Middle frontal gyrus (tissue), 1 donor: ENCODE measurements around the gene THY1.
A peak's percentile ranks its signal among the peaks of the same experiment; 100 is the strongest.
"Not testable (repeated sequence)": the region's sequence is repeated elsewhere in the genome, so short reads cannot be mapped to it uniquely, and the experiment has no call there.

ENCODE experiments used
- DNase-seq: peaks from one replicate; pipeline ENCODE4 v3.0.0-alpha.2; 2015; ENCODE audit warnings: low spot score; ENCODE audit errors: extremely low spot score

The THY1 gene

DNA sequence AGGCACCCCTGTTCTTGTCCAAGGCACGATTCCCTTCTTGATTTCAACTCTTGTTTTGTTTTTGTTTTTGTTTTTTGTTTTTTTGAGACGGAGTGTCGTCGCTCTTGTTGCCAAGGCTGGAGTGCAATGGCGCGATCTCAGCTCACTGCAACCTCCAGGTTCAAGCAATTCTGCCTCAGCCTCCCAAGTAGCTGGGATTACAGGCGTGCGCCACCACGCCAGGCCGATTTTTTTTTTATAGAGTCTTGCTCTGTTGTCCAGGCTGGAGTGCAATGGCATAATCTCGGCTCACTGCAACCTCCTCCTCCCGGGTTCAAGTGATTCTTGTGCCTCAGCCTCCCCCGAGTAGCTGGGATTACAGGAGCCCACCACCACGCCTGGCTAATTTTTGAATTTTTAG is 40.5 kb downstream of the THY1 start:
- DNase-seq = not testable (repeated sequence)

DNA sequence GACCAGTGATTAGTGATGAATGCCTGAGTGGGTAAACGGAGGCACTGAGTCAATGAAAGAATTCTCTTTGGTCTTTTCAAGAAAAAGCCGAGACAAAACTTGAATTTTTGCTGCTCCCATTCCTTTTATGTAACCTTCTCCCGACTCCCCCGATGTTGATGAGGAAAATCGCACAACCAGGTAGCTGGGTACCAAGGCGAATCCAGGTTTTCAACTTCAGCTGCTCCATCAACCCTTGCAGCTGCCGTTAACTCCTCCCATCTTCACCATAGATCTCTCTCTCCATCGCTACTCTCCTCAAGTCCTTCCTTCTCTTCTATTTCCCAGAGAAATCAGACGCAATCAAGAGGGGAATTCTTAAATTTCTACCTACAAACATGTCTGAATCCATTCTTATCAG is 40.9 kb downstream of the THY1 start:
- no peak for DNase-seq

DNA sequence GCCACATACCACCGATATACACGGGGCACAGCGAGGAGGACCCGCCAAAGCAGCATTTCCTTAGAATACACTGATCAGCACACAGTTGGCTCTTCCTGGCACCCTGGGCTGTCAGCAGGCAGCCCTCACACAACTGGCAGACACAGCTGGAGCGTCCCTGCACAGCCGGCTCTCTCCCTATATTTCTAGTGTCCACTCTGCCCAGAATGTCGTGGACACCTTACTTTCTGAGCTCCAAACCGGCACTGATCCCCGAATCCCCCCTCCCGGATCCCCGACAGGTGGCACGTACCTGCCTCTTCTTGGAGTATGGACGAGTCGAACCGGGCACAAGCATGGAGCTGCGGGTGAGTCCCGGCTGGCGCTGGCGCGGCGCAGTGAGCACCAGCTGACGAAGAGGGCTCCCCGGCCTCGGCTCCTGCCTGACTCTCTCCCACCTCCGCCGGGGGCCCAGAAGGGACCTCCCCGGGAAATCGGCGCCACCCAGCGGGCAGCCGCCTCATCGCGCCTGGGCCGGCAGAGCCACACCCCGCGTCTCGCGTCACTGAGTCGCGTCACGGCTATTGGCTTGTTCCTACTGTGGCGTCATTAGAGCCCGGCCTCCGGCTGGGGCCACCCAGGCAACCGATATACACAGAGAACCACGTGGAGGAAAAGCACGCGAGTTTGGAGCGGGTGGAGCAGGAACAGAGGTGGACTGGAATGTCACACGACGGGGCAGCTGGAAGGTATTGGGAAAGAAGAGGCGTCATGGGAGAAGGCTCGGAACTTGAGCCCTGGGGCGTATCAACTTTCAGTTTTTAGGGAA is 41.6 kb downstream of the THY1 start, which contains the start of gene USP2:
TSS of gene USP2 (minus strand) at position 510 of the 808 bp plus-strand sequence. CDS start 8,210 bp downstream, outside the sequence.
- DNase-seq = peak; percentile 98

DNA sequence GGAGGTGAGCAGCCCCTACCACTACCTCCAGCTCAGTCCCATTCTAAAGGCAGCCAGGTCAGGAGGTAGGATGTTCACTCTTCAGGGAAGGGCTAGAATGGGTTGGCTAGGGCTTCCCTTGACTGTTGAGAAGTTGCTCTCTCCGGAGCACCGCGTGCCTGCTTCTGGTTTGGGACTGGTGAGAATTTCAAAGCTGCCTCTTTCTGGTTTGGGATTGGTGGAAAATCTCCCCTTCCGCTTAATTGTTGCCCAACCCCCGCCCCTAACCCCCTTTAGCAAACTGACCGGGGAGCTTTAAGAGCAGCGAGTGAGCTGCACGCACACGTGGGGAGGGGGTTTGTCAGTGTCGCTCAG is 42.2 kb downstream of the THY1 start:
- no peak for DNase-seq

DNA sequence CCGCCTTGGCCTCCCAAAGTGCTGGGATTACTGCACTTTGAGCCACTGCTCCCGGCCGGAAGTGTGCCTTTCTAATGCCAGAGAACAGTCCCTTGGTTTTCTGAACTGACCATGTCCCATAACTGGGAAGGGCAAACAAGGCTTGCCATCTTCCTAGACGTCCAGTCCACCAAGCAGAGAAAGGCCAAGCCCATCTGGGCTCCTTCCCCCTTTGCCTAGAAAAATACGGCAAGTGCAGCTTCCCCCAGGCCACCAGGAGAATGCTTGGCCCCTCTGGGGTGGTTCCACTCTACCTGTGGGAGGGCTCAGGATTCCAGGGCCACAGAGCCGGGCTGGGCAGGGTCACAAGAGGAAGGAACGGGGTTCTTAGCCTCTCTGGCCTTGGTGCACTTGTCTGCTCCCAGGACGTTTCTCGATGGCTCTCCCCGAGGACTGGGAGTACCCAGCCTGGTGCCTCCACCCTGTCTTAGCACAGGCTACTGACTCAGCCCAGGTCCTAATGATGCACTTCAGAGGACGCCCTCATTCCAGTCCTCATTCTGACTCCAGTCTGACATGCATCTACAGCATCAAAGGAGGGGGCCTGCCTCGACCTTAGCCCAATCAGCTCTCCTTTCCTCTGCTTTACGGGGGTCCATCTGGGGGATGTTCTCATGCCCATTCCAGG is 42.7 kb downstream of the THY1 start:
- no peak for DNase-seq

DNA sequence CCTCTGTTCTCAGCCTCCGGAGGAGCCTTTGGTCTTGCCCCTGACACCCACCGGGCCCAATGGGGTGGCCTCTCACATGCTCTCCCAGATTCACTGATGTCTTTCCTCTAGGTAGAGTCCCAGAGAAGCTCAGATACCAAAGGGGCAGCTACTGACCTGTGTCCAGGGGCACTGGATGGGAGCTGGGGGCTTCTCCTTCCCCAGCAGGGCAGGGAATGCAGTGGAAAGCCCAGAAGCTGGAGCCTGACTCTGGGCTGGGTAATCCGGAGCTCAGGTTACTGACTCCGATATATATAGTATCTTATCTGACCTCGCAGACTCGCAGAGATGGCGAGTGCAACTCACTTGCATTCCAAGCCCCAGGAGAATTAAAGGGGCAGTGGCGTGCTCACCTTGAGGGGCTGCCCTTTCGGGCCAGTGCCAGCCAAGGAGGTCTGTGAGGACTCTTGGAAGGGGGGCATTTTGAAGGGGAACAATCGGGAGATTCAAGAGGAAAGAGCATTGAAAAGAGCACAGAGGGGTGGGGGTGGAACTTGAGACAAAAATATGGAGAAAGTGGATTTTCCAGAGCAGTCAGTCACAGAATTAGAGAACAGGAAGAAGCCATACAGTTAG is 44.0 kb downstream of the THY1 start:
- DNase-seq = no peak

DNA sequence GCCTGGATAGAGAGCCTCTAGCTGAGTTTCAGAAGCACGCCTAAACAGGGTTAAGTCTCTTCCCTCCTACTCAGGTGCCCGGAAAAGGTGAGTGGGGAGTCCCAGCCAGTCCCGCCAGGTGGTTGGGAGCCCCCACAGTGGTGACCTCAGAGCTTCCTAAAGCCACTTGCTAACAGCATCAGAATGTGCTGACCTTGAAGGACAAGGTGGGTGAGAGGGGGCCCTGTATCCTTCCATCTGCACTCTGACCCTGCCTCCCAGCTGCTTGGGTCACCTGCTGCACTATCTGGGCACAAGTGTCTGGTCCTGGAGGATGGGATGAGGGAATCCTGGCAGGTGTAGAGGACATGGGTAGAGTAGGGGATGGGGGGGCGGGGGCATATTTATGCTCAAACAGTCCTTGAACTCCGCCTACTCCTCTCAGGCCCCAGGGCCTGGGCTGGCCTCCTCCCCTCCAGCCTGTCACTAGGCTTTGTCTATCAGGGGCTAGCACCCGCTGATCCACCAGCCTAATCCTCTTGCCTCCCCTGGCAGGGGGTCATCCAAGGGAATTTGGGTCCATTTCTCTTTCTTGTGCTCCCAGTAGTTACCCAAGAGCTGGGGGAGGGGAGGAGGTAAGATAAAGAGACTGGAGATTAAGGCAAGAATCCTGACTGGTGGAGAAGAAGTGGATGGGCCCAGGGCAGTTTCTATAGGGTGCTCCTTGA is 44.9 kb downstream of the THY1 start:
- no peak for DNase-seq

DNA sequence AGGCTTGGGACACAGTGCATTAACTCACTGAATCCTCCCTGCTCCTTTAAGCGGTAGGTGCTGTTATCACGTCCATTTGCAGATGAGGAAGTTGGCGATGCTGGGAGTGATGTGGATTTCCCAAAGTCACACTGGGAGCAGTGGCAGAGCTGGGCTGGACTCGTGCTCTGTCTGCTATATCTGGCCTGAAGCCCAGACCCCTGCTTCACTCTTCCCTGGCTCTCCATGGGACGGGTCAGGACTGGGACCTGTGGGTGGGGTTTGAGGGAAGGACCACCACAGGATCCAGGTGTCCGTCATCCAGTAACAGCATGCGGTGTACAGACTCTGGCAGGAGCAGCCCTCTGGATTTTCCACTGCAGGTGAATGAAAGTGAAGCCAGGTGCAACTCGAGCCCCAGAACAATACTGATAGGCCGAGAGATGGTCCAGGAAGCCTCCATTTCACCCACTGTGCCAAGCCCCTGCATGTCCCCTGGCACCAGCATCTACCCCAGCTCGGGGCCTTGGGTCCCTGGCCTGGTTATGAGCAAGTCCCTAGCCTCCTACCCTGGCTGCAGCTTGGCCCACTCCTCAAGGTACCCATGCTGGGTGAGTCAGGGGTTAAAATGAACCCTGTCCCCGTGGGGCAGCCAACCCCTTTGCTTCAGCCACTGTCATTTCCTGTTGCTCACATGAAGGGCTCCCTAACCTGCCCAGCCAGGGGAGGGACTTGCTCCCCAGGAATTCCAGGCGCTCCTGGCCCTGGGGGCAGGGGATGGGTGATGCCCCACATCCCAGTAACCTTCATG is 45.7 kb downstream of the THY1 start:
- no peak for DNase-seq

DNA sequence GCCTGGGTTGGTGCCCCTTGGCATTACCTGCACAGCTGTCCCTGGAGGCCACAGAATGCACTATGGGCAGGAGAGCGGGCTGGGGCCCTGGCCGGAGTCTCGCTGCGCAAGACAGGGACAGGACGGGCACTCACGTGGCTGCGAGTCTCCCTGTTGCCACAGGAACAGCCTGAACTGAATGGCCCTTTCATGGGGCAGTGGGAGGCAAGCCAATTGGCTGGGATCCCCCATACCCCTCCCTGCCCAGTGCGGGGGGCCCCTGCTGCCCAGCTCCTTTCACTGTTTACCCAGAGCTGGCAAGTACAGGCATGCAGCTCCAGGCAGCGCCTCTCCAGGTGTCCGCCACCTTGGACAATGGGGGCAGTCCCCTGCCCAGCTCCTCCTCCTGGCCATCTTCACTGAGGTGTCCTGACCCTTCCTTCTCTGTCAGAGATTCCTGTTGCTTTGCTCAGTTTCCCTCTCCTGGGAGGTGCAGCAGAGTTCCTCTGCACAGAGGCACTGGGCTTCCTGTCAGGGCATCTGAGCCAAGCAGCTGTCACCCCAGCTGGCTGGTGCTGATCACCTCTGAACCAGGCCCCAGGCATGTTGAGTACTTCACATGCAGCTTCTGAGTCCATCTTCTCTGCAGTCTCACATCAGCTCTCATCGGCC is 46.6 kb downstream of the THY1 start:
- DNase-seq = no peak

DNA sequence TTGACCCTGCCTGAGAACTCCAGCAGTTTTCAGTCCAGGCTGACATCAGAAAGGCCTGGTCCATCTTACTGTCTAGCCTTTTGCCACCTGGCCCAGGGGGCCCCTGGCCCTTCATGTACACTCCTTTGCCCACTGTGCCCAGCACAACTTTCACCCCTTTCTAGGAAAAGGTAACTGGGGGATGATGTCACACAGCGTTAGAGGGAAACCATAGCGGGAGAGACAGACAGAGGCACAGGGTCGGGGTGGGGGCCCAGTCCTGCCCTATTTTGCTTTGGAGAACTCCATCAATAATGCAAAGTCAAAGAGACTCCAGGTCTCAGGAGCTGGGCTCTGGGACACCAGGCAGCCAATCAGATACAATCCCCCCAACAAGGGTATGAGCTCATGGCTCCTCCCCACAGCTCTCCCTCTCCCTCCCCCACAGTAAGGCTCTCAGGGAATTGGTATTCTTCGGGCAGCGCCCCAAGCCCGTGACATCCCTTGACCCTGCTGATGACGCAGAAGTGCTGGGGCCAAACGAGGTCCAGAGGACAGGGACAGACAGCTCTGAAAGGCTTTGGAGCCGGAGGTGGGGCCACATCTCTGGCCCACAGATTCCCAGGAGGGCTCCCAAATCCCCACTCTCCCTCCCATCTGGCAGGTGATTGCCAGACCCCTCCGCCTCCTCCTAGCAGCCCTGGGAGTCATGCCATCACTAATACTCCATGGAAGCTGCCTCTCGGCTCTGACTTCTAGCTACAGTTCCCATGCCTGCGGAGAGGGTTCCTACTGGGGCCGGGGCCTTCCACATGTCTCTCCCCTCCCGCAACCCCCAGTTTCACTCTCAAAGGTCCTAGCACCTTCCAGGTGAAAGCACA is 47.4 kb downstream of the THY1 start:
- no peak for DNase-seq

DNA sequence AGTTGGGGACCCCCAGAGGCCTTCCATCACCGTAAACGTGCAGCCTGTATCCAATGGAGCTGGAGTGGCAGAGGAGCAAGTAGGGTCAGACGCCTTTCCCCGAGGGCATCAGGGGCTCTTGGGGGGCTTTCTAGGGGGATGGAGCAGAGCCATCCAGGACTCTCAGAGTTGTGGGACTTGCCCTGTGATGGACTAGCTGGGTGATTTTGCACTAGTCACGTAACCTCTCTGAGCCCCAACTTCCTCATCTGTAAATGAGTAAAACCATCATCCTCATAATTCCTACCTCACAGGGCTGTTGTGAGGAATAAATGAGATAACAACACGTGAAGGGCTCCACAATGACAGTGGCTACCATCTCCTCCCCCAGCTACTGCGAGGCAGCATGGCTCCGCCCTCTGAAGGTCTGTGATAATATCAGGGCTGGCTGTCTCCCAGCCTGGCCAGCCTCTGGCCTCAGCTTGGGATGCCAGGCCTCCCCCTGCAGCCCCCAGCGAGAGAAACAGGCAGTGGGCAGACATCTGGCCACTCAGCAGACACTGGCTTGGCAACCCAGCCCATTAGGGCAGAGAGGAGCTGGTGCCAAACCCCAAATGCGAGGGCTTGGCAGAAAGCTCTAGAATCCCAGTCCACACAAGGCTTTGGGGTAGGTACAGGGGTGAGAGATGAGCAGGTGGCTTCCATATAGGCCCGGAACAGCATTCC is 48.2 kb downstream of the THY1 start:
- DNase-seq = no peak

DNA sequence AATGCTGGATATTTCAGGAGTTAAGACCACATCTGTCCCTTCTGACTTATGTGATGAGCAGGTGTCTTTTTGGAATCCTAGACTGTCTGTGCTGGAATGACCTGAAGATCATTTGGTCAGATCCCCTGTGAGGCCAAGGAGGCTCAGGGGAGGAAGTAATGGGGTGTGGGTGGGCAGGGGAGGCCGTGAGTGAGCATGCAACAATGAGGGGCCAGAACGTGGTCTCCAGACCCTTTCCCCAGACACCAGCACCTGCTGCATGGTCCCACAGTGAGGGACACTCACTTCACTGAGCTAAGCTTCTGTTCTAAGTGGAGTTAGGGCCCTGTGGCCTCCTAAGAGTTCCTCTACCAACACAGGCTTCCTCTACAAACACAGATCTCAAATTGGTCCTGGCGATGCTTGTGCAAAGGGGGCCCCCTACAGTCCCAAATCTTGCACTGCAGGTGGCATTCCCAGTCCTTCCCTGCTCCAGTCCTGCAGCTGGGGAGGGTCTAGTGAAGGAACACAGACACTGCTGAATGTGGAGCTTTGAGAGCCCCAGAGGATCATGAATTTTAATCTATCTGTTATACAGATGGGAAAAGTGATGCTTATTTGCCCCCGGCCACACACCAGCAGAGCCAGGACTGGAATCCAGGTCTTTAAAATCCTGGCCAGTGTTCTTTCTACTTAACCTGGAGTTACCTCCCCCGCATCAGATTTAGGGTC is 48.9 kb downstream of the THY1 start:
- no peak for DNase-seq

DNA sequence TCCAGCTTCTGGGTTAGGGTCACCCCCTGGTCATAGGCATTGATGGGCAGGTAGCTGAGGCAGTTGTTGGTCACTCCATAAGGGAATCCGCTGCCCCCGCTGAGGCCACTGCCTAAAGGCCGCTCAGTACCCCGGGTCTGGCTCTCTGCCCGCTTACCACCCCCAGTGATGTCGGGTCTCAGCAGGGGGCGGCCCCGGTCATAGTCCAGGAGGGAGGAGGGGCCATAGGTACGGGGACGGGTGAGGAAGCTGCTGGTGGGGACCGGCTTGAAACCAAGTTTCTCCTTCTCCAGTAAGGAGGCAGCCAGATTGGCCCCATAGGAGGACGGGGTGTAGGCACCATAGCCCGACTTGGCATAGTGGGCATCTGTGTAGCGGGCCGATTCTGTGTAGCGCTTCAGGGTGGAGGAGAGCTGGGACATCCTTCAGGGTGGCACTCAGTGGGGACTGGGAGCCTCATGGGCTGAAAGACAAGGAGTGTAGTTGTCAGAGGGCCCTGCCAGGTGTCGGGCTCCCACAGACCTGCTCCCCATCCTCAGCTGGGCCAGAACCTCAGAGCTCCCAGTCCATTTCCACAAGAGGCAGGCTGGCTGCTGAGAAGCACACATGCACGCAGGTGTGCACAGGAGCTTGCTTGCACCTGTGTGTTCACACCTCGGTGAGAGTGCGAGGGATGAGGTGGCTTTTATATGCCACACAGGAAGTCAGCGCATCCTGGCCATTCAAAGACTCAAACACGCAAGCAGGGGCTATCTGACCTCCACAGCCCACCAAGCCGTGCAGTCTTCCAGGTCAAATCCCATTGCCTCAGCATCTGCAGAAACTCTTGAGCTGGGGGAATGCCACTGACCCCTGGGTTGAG is 49.7 kb downstream of the THY1 start:
- DNase-seq = no peak

DNA sequence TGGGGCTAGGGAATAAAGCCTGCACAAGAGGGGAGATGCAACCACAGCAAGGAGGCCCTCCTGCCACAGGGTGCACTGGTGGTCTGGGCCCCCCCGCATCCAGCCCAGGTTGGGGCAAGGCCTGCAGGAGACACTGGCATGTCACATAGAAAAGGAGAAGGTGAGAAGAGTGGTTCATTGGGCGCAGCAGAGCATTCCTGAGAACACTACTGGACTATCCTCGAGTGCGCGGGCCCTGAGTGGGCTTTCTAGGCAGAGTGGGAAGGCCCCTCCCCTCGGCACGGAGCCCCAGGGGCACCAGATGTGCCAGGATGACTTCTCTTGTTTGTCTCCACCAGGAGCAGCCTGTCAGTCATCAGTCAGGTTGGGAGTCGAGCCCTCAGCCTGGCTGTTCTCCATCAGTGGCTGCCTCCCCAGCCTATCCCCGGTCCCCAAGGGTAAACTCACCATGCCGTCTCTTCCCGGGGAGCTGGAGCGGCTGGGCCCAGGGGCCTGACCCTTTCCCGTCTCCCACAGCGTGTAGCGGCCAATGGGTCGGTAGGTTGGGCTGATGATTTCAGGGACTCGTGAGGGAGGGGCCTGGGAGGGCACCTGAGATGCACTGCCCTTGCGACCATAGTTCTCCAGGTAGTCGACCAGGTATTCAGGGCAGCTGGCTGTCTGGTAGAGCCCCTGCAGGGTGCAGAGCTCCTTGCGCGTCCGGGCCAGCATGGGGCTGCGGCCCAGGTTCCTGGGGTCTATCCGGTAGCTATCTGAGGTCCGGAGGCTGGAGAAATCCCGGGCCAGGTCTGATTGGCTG is 50.5 kb downstream of the THY1 start:
- no peak for DNase-seq

DNA sequence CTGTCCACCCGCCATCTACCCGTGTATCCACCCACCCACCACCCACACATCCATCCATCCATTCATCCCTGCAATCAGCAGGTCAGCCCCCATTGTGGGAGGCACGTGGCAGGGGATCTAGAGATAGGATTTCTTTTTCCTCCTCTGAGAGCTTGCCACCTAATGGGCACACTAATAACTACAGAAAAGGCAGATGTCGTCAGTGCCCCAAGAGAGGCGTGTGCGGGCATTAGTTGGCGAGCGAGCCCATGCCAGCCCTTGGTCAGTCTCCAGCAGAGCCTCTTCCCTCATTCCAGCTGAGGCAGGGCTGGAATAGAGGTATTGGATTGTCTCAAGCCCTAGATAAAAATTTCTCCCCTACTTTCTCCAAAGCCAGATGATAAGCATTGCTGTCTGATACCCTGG is 51.2 kb downstream of the THY1 start:
- DNase-seq = no peak

DNA sequence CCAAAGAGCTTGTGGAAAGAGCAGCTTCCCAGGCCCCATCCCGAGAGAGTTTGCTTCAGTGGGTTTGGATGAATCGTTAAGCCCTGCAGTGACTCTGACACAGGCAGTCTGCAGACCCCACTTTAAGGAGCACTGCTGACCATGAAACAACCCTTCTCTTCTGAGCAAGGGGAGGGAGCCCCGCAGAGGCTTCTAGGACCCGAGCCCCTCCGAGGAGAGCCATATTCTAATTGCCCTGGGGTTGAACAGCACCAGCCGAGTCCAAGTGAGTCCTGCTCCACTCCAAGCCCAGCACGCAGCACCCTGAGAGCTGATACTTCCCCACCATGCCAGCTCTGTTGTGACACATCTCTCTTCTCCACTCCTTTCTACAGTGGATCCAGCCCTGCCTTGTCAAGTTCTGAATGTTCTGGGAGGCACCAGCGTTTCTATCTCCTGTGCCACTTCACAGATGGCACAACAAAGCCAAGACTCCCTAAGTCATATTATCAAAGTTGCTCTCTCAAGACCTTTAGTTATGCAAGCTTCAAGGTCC is 51.8 kb downstream of the THY1 start:
- DNase-seq = no peak
